ENCODE data around the gene CHRND. TPM values are rescaled to one million over a fixed set of nuclear protein-coding genes. Genes with fewer than 3 reads are reported as not detected.

Gene CHRND
- total RNA-seq, 1 experiment from 2014 or later: not detected

Other genes starting within 250 kb of the CHRND start
- gene ALPP, start 147.4 kb upstream of the CHRND start, total RNA-seq (2014; rRNA removed; shearing (Covaris generic)): 6.2 and 9.0 TPM in 2 replicates
- 203 and 218 TPM in 2 replicates for gene ALPG, start 119.3 kb upstream of the CHRND start, total RNA-seq (2014; rRNA removed; shearing (Covaris generic))
- gene ALPI, start 70.0 kb upstream of the CHRND start, total RNA-seq (2014; rRNA removed; shearing (Covaris generic)): not detected in 2 replicates
- gene ECEL1, start 38.3 kb upstream of the CHRND start, total RNA-seq (2014; rRNA removed; shearing (Covaris generic)): 9.6 and 11.9 TPM in 2 replicates
- gene PRSS56, start 5.8 kb upstream of the CHRND start, total RNA-seq (2014; rRNA removed; shearing (Covaris generic)): not detected in 2 replicates
- gene CHRNG, start 13.5 kb downstream of the CHRND start, total RNA-seq (2014; rRNA removed; shearing (Covaris generic)): not detected in 2 replicates
- gene TIGD1, start 24.4 kb downstream of the CHRND start, total RNA-seq (2014; rRNA removed; shearing (Covaris generic)): 5.2 and 7.4 TPM in 2 replicates
- gene EIF4E2, start 24.5 kb downstream of the CHRND start, total RNA-seq (2014; rRNA removed; shearing (Covaris generic)): 117 and 140 TPM in 2 replicates
- gene EFHD1, start 107.4 kb downstream of the CHRND start, total RNA-seq (2014; rRNA removed; shearing (Covaris generic)): 2.4 and 4.2 TPM in 2 replicates
- 26.7 and 33.3 TPM in 2 replicates for gene GIGYF2, start 171.2 kb downstream of the CHRND start, total RNA-seq (2014; rRNA removed; shearing (Covaris generic))

Measured in G401 (cell line).